ENCODE measurements around the gene FHAD1. TPM values are rescaled to one million over a fixed set of nuclear protein-coding genes. Genes with fewer than 3 reads are reported as not detected.

Gene FHAD1
- total RNA-seq, 3 donors from 2014 or later (not counting 1 experiment from before 2014, with no cell fraction given), result 0.72 to 1.9 (median 1.7) TPM

DNA sequence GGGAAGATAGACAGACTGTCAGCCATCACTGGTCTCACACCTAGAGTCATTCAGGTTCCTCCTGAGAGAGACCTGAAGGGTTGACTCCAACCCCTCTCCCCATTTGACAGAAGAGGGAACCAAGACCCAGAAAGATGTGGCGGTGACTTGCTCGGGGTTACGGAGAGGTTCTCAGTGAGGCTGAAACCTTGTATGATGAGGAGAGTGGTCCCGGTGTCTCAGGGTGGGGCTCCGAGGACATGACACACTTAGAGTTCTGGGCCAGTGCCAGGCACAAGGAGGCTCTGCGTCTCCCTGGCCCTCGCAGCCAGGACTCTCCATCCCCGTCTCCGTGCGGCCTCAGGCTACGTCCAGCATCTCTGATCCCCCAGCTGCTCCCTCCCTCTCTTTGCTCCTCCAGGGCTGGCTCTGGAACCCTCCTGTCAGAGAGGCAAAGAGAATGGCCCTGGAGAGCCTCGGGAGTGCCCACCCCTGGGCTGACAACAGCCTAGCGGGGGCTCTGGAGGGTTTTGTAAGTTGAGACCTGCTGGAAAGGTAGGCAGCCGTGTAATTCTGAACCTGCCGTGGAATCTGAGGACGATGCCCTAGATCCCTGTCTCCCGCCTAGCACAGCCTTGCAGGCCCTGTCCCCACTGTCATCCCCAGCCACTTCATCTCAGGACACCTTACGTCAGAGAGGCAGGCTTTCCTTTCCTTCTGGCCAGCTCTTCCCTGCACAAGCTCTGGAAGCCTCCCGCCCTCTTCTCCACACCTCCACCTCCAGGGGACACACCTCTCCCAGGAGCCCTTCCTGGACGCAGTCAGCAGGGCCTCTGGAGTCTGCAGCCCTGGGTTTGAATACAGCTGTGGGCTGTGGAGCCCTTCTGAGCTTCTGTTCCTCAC lies 166.8 kb downstream of the FHAD1 start:
- DNase-seq, result peak in 1 of 2 donors; percentile 18

GRCh38 chr1:15414445-15414983 lies 167.5 kb downstream of the FHAD1 start:
- Mint-ChIP-seq H3K4me1 (peaks cover 74 to 82% of the 10 kb centered on the region in 2 donors), H3K27me3 (ENCODE audit: low read depth in 2 of 2) (no peaks in the 10 kb centered on the region), H3K27ac (peak overlapping the region; percentile 93 to 100), H3K4me3 (peak overlapping the region; percentile 97), H3K36me3 (no peaks in the 10 kb centered on the region), H3K9me3 (no peaks in the 10 kb centered on the region)
- TF ChIP-seq, protein P1, sequence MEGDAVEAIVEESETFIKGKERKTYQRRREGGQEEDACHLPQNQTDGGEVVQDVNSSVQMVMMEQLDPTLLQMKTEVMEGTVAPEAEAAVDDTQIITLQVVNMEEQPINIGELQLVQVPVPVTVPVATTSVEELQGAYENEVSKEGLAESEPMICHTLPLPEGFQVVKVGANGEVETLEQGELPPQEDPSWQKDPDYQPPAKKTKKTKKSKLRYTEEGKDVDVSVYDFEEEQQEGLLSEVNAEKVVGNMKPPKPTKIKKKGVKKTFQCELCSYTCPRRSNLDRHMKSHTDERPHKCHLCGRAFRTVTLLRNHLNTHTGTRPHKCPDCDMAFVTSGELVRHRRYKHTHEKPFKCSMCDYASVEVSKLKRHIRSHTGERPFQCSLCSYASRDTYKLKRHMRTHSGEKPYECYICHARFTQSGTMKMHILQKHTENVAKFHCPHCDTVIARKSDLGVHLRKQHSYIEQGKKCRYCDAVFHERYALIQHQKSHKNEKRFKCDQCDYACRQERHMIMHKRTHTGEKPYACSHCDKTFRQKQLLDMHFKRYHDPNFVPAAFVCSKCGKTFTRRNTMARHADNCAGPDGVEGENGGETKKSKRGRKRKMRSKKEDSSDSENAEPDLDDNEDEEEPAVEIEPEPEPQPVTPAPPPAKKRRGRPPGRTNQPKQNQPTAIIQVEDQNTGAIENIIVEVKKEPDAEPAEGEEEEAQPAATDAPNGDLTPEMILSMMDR (IDR thresholded peaks at IDR 0.05), result no peak
- WGBS (ENCODE audit: insufficient coverage), result 70% methylated on average over 10 of the region's 10 CpGs
- Histone ChIP-seq H3K36me3 (ENCODE audit: control insufficient read depth, insufficient read depth, low read length) (peaks cover 52% of the 10 kb centered on the region), H3K9me3 (ENCODE audit: control insufficient read depth, insufficient read depth, low read length) (no peaks in the 10 kb centered on the region), H3K27me3 (ENCODE audit: control insufficient read depth, insufficient read depth, low read length) (no peaks in the 10 kb centered on the region), H3K4me3 (ENCODE audit: low read length) (no peak overlapping the region), H3K27ac (ENCODE audit: low read length) (peak overlapping the region; percentile 99), H3K4me1 (ENCODE audit: control insufficient read depth, insufficient read depth, low read length) (peaks cover 83% of the 10 kb centered on the region)
- intact Hi-C loops (cut with micrococcal nuclease), result no loop called here
- DNase-seq, result peak in 1 of 2 donors; percentile 19
- ATAC-seq, result no peak

More for the DNA sequence above, 166.8 kb downstream of the FHAD1 start:
- intact Hi-C loops (cut with micrococcal nuclease), result no loop called here
- H3K4me3 ChIP-seq (ENCODE audit: low read length), result peak overlapping the region; percentile 97
- H3K4me3 Mint-ChIP-seq, result peak overlapping the region; percentile 97
- no peaks in the 10 kb centered on the region for H3K27me3 ChIP-seq (ENCODE audit: control insufficient read depth, insufficient read depth, low read length)
- no peaks in the 10 kb centered on the region for H3K27me3 Mint-ChIP-seq (ENCODE audit: low read depth in 2 of 2)
- no peaks in the 10 kb centered on the region for H3K9me3 ChIP-seq (ENCODE audit: control insufficient read depth, insufficient read depth, low read length)
- H3K36me3 Mint-ChIP-seq, result no peaks in the 10 kb centered on the region
- 72% methylated on average over 20 of the region's 20 CpGs for WGBS (ENCODE audit: insufficient coverage)
- peaks cover 81% of the 10 kb centered on the region for H3K4me1 ChIP-seq (ENCODE audit: control insufficient read depth, insufficient read depth, low read length)
- H3K4me1 Mint-ChIP-seq, result peaks cover 75 to 84% of the 10 kb centered on the region in 2 donors
- peak overlapping the region; percentile 93 to 100 for H3K27ac Mint-ChIP-seq
- no peak for ATAC-seq
- peak overlapping the region; percentile 99 for H3K27ac ChIP-seq (ENCODE audit: low read length)
- H3K36me3 ChIP-seq (ENCODE audit: control insufficient read depth, insufficient read depth, low read length), result peaks cover 46% of the 10 kb centered on the region
- no peaks in the 10 kb centered on the region for H3K9me3 Mint-ChIP-seq
- TF ChIP-seq, protein P1 (IDR thresholded peaks at IDR 0.05), result no peak

GRCh38 chr1:15417059-15417934 lies 170.3 kb downstream of the FHAD1 start:
- Histone ChIP-seq H3K27me3 (ENCODE audit: control insufficient read depth, insufficient read depth, low read length) (no peaks in the 10 kb centered on the region), H3K36me3 (ENCODE audit: control insufficient read depth, insufficient read depth, low read length) (peaks cover 68% of the 10 kb centered on the region), H3K27ac (ENCODE audit: low read length) (peak overlapping the region; percentile 99), H3K4me3 (ENCODE audit: low read length) (no peak overlapping the region), H3K4me1 (ENCODE audit: control insufficient read depth, insufficient read depth, low read length) (peaks cover 98% of the 10 kb centered on the region), H3K9me3 (ENCODE audit: control insufficient read depth, insufficient read depth, low read length) (no peaks in the 10 kb centered on the region)
- intact Hi-C loops (cut with micrococcal nuclease), result loop anchor here (1.0 to 5.0 kb wide), 4 partner anchors 10 to 70 kb away; no protein-coding TSS in a partner anchor
- peak overlapping the region; percentile 93 to 100 for H3K27ac Mint-ChIP-seq
- H3K4me1 Mint-ChIP-seq, result peaks cover 86 to 89% of the 10 kb centered on the region in 2 donors
- H3K36me3 Mint-ChIP-seq, result no peaks in the 10 kb centered on the region
- H3K27me3 Mint-ChIP-seq (ENCODE audit: low read depth in 2 of 2), result no peaks in the 10 kb centered on the region
- TF ChIP-seq, protein P1 (IDR thresholded peaks at IDR 0.05), result no peak
- DNase-seq, result peak; percentile 75 to 89
- 8% methylated on average over 17 of the region's 18 CpGs for WGBS (ENCODE audit: insufficient coverage)
- ATAC-seq, result peak; percentile 57 to 85 (median 75)
- H3K9me3 Mint-ChIP-seq, result no peaks in the 10 kb centered on the region
- peak overlapping the region; percentile 97 for H3K4me3 Mint-ChIP-seq
